Nephron progenitor cell (in vitro differentiated cells): Measurements from ENCODE around the gene PARD3B.

Source experiments
- DNase-seq: peaks from one replicate; pipeline ENCODE4 v3.0.0; 2021
- H3K27ac Mint-ChIP-seq: 2 replicates; pipeline ENCODE4 v1.8.0; 2021; ENCODE audit warnings: mild to moderate bottlenecking, moderate library complexity, mixed read lengths
- H3K27me3 Mint-ChIP-seq: 2 replicates; pipeline ENCODE4 v1.8.0; 2021; ENCODE audit warnings: mild to moderate bottlenecking, low read depth, mixed read lengths; ENCODE audit not compliant: poor library complexity
- H3K36me3 Mint-ChIP-seq: 2 replicates; pipeline ENCODE4 v1.8.0; 2021; ENCODE audit warnings: low read depth, mixed read lengths
- H3K4me1 Mint-ChIP-seq: 2 replicates; pipeline ENCODE4 v1.8.0; 2021; ENCODE audit warnings: mixed read lengths
- H3K4me3 Mint-ChIP-seq: 2 replicates; pipeline ENCODE4 v1.8.0; 2021; ENCODE audit warnings: mild to moderate bottlenecking, moderate library complexity, mixed read lengths
- H3K9me3 Mint-ChIP-seq: 2 replicates; pipeline ENCODE4 v1.8.0; 2021; ENCODE audit warnings: mild to moderate bottlenecking, moderate library complexity, mixed read lengths
- CTCF ChIP-seq: fragments of 200-600 bp; sonication (generic); IDR thresholded peaks from 2 replicates; pipeline ENCODE4 v1.5.0; 2021; ENCODE audit warnings: antibody characterized with exemption

Gene PARD3B

GRCh38 chr2:205642599-205643356 is 1097.5 kb downstream of the PARD3B start:
- Mint-ChIP-seq H3K36me3 (peaks cover 8% of the 10 kb centered on the region), H3K4me1 (peaks cover 53% of the 10 kb centered on the region), H3K9me3 (peaks cover 16% of the 10 kb centered on the region), H3K27me3 (no peaks in the 10 kb centered on the region), H3K27ac (peak overlapping the region; percentile 88), H3K4me3 (peak overlapping the region; percentile 9)
- DNase-seq, result no peak
- TF ChIP-seq CTCF, result no peak

- peaks cover 8% of the 10 kb centered on the region for H3K36me3 Mint-ChIP-seq
- no peak for DNase-seq
- peak overlapping the region; percentile 88 for H3K27ac Mint-ChIP-seq
- peaks cover 51% of the 10 kb centered on the region for H3K4me1 Mint-ChIP-seq
- no peak overlapping the region for H3K4me3 Mint-ChIP-seq
- no peaks in the 10 kb centered on the region for H3K27me3 Mint-ChIP-seq
- no peak for TF ChIP-seq CTCF
- peaks cover 16% of the 10 kb centered on the region for H3K9me3 Mint-ChIP-seq
Measured at GRCh38 chr2:205643391-205643885, 1098.2 kb downstream of the PARD3B start.

GRCh38 chr2:205644018-205644417 is 1098.7 kb downstream of the PARD3B start:
- Mint-ChIP-seq H3K9me3 (peaks cover 16% of the 10 kb centered on the region), H3K4me1 (peaks cover 51% of the 10 kb centered on the region), H3K27me3 (no peaks in the 10 kb centered on the region), H3K27ac (peak overlapping the region; percentile 76), H3K4me3 (no peak overlapping the region), H3K36me3 (peaks cover 8% of the 10 kb centered on the region)
- DNase-seq, result no peak
- no peak for TF ChIP-seq CTCF

GRCh38 chr2:205646680-205647079 is 1101.4 kb downstream of the PARD3B start:
- TF ChIP-seq CTCF, result no peak
- Mint-ChIP-seq H3K27ac (no peak overlapping the region), H3K36me3 (no peaks in the 10 kb centered on the region)

GRCh38 chr2:205650450-205650849 is 1105.2 kb downstream of the PARD3B start:
- Mint-ChIP-seq H3K4me1 (peaks cover 36% of the 10 kb centered on the region), H3K9me3 (no peaks in the 10 kb centered on the region), H3K27ac (peak overlapping the region; percentile 96), H3K27me3 (peaks cover 10% of the 10 kb centered on the region), H3K36me3 (no peaks in the 10 kb centered on the region), H3K4me3 (no peak overlapping the region)
- DNase-seq, result no peak
- no peak for TF ChIP-seq CTCF

More at GRCh38 chr2:205646680-205647079, 1101.4 kb downstream of the PARD3B start:
- Mint-ChIP-seq H3K4me1 (peaks cover 61% of the 10 kb centered on the region), H3K27me3 (peaks cover 6% of the 10 kb centered on the region), H3K9me3 (no peaks in the 10 kb centered on the region), H3K4me3 (no peak overlapping the region)
- DNase-seq, result no peak

GRCh38 chr2:205650931-205651330 is 1105.7 kb downstream of the PARD3B start:
- Mint-ChIP-seq H3K9me3 (no peaks in the 10 kb centered on the region), H3K4me3 (no peak overlapping the region), H3K27me3 (peaks cover 10% of the 10 kb centered on the region), H3K4me1 (peaks cover 39% of the 10 kb centered on the region), H3K27ac (peak overlapping the region; percentile 96), H3K36me3 (no peaks in the 10 kb centered on the region)
- no peak for DNase-seq
- no peak for TF ChIP-seq CTCF
